HTR-8/SVneo (cell line): ENCODE measurements around the gene LDAH.
"Not testable (repeated sequence)": the region's sequence is repeated elsewhere in the genome, so short reads cannot be mapped to it uniquely, and the experiment has no call there.

ENCODE experiments used
- DNase-seq: peaks from one replicate; pipeline ENCODE4 v3.0.0; 2011; ENCODE audit warnings: low spot score, mixed read lengths; ENCODE audit not compliant: insufficient read length
- FAIRE-seq: peaks from 2 replicates; lab custom pipeline; 2011; peaks lifted over from hg19 to GRCh38; lab: Jason Lieb, UNC

The LDAH gene

GRCh38 chr2:20725782-20726181, 97.1 kb downstream of the LDAH start:
- FAIRE-seq (no peak), DNase-seq (no peak)

DNA sequence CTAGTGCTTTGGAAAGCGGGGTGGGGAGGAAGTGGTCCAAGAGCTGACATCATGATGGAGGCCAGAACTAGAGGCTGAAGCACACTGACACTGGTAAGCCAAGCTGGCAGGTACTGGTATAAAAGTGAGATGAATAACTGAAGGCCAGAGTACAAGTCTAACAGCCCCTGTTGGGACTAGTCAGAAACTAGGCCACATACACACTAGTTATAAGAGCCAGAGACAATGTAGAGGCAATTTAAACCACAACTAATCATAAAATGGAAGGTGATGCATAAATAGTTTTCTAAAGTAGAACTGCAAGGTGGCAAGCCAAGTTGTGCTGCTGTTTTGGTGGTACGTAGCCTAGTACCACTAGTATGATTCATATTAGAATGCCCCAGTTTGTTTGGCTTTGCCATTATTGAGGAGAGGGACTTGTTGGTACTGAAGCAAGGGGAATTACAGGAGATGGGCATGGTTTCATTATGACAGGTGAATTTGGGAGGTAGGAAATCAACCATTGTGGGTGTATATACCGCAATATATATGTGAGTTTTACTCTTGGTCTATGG, 98.3 kb downstream of the LDAH start:
- no peak for DNase-seq

GRCh38 chr2:20723543-20723942, 99.4 kb downstream of the LDAH start:
- DNase-seq (no peak), FAIRE-seq (no peak)

More for the DNA sequence above, 98.3 kb downstream of the LDAH start:
- peak; percentile 9 for FAIRE-seq

DNA sequence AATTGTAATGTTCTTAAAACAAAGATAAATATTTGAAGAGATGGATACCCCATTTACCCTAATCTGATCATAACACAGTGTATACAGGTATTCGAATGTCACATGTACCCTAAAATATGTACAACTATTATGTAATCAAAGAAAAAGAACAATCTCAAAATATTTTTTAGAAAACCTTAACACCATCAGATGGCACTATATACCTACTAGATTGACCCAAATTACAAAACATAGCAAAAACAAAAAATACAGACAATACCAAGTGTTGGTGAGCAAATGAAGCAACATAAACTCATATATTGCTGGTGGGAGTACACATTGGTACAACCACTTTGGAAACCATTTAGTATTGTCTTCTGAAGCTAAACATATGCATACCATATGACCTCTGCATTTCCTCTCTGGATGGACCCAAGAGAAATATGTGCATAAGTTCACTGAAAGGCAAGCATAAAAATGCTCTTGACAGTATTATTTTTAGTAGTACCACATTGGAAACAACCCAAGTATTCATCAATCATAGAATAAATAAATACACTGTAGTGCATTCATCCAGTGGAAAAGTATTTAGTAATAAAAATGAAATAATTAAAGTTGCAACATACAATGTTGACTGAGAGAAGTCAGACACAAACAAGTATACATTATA, 100.2 kb downstream of the LDAH start:
- DNase-seq: no peak
- FAIRE-seq: no peak

DNA sequence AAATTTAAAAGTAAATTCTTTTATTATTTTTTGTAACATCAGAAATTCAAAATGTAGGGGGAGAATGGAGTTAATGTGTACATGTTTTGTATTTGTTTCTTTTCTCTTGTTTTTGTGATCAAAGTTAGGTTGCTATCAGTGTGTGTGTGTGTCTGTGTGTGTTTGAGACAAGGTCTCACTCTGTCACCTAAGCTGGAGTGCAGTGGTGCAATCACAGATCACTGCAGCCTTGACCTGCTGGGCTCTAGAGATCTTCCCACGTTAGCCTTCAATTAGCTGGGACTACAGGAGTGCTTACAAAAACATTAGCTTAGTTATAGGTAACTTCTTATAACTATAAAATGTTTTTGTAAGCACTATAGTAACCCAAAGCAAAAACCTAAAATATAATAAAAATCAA, 105.3 kb downstream of the LDAH start:
- no peak for FAIRE-seq
- DNase-seq: no peak

GRCh38 chr2:20716164-20716563, 106.7 kb downstream of the LDAH start:
- DNase-seq, FAIRE-seq: not testable (repeated sequence)

DNA sequence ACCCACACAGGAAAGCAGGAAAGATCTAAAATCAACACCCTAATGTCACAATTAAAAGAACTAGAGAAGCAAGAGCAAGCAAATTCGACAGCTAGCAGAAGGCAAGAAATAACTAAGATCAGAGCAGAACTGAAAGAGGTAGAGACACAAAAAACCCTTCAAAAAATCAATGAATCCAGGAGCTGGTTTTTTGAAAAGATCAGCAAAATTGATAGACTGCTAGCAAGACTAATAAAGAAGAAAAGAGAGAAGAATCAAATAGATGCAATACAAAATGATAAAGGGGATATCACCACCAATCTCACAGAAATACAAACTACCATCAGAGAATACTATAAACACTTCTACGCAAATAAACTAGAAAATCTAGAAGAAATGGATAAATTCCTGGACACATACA, 108.5 kb downstream of the LDAH start:
- DNase-seq, FAIRE-seq: not testable (repeated sequence)

- FAIRE-seq: not testable (repeated sequence)
Measured at GRCh38 chr2:20713585-20713984, 109.3 kb downstream of the LDAH start.

DNA sequence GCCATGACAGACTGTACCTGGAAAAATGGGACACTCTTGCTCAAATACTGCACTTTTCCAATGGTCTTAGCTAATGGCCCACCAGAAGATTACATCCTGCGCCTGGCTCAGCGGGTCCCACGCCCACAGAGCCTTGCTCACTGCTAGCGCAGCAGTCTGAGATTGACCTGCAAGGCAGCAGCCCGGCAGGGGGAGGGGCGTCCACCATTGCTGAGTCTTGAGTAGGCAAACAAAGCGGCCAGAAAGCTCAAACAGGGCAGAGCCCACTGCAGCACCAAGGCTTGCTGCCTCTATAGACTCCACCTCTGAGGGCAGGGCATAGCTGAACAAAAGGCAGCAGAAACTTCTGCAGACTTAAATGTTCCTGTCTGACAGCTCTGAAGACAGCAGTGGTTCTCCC, 111.3 kb downstream of the LDAH start:
- not testable (repeated sequence) for DNase-seq, FAIRE-seq

More at GRCh38 chr2:20713585-20713984, 109.3 kb downstream of the LDAH start:
- DNase-seq: not testable (repeated sequence)

GRCh38 chr2:20707601-20708000, 115.3 kb downstream of the LDAH start:
- FAIRE-seq (no peak), DNase-seq (no peak)

- FAIRE-seq: no peak
Measured at GRCh38 chr2:20706786-20707185, 116.1 kb downstream of the LDAH start.

DNA sequence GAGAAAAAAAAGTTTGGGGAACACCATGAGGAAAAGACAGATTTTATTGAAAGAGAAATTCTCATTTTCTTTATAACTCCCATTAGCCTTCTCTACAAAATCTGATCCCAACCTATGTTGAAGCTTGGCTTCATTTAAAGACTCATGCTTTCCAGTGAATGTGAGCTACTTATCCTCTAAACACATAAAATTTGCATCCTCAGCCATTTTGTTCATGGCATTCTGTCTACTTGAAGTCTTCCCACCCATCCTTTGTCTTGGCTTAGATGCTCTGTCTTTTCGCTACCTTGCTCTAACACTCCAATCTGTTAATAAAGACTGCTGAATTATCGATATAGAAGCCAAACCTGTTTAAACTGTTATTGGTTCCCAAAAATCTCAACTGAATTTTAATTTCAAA, 116.7 kb downstream of the LDAH start:
- FAIRE-seq: no peak
- no peak for DNase-seq

More at GRCh38 chr2:20706786-20707185, 116.1 kb downstream of the LDAH start:
- DNase-seq: no peak

DNA sequence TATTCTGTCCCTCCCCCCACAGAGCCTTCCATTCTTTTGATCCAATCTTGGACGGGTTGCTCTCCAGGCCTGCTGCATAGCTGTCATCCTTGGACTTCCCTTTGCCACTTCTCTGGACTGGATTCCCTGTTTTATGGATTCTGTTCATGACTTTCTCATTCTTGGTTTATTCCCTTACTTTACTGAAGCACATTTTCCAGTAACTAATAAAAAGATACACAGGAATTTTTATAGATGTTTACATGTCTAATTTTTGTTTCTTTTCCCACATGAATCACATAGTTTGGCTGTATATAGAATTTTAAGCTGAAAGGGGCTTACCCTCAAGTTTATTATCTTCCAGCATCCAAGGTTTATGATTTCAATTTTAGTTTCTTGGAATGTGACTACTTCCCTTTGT, 118.0 kb downstream of the LDAH start:
- DNase-seq (no peak), FAIRE-seq (no peak)

- FAIRE-seq: peak; percentile 36
- DNase-seq: no peak
Measured at GRCh38 chr2:20702563-20702962, 120.3 kb downstream of the LDAH start.

GRCh38 chr2:20698916-20699613, 123.8 kb downstream of the LDAH start:
- DNase-seq (no peak), FAIRE-seq (no peak)

GRCh38 chr2:20697322-20697934, 125.5 kb downstream of the LDAH start:
- no peak for FAIRE-seq
- no peak for DNase-seq

- DNase-seq: no peak
- peak; percentile 23 for FAIRE-seq
Measured at GRCh38 chr2:20696366-20696765, 126.5 kb downstream of the LDAH start.

- DNase-seq: no peak
- FAIRE-seq: no peak
Measured at GRCh38 chr2:20693317-20693716, 129.6 kb downstream of the LDAH start.

DNA sequence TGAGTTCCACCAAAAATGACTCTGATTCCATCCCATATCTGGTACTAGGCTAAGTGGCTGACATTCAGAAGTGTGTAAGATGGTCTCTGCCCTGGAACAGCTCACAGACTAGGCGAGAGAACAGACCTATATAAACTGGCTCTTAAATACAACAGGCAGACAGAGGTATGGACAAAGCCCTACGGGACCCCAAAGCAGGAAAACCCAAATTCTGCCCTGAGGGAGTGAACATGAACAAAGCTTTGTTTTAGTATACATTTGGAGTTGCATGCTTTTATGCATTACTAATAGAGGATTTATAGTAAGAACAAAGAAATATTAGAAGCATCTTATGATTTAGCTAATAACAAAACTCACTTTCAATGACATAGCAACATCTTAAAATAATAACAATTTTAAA, 130.8 kb downstream of the LDAH start:
- DNase-seq: no peak
- no peak for FAIRE-seq

GRCh38 chr2:20691076-20691734, 131.7 kb downstream of the LDAH start:
- FAIRE-seq (no peak), DNase-seq (no peak)
